HG02981 (cell line): Measurements from ENCODE around the gene LMO1.

Experiments
- ATAC-seq: cut with Tn5 transposase; IDR thresholded peaks from one replicate; pipeline ENCODE4 v1.9.1; 2021; ENCODE audit warnings: mild to moderate bottlenecking, moderate library complexity; ENCODE audit not compliant: unreplicated experiment

Gene LMO1

GRCh38 chr11:8266246-8267241 is 2.9 kb upstream of the LMO1 start:
- ATAC-seq, result no peak

- ATAC-seq, result no peak
Observed at GRCh38 chr11:8265681-8266241, 2.1 kb upstream of the LMO1 start.

GRCh38 chr11:8263109-8263768 is 439 bp downstream of the LMO1 start:
- ATAC-seq, result peak; percentile 25

- ATAC-seq, result peak; percentile 47
Observed at GRCh38 chr11:8262552-8263108, 1.0 kb downstream of the LMO1 start.

GRCh38 chr11:8261921-8262551 is 1.6 kb downstream of the LMO1 start:
- ATAC-seq, result no peak

- ATAC-seq, result no peak
Observed at GRCh38 chr11:8261291-8261690, 2.4 kb downstream of the LMO1 start.

- no peak for ATAC-seq
Observed at GRCh38 chr11:8260202-8260966, 3.3 kb downstream of the LMO1 start.

- ATAC-seq, result no peak
Observed at GRCh38 chr11:8259306-8259959, 4.2 kb downstream of the LMO1 start.

- ATAC-seq, result no peak
Observed at GRCh38 chr11:8258784-8259183, 4.9 kb downstream of the LMO1 start.

GRCh38 chr11:8258289-8258688 is 5.4 kb downstream of the LMO1 start:
- no peak for ATAC-seq

- ATAC-seq, result no peak
Observed at GRCh38 chr11:8257003-8257664, 6.5 kb downstream of the LMO1 start.

GRCh38 chr11:8256271-8257002 is 7.2 kb downstream of the LMO1 start:
- ATAC-seq, result no peak

- ATAC-seq, result no peak
Observed at GRCh38 chr11:8253566-8253965, 10.1 kb downstream of the LMO1 start.

- no peak for ATAC-seq
Observed at GRCh38 chr11:8252946-8253345, 10.7 kb downstream of the LMO1 start.

- no peak for ATAC-seq
Observed at GRCh38 chr11:8252388-8252787, 11.3 kb downstream of the LMO1 start.

- ATAC-seq, result no peak
Observed at GRCh38 chr11:8251616-8252295, 11.9 kb downstream of the LMO1 start.

GRCh38 chr11:8250981-8251615 is 12.6 kb downstream of the LMO1 start:
- no peak for ATAC-seq
